Parathyroid adenoma (tissue), 2 donors: ENCODE measurements around the gene PADI6.

Experiments used
- H2AFZ ChIP-seq: fragments of 300-600 bp; sonication (generic); one replicate; pipeline ENCODE4 v1.7.0; 2017; ENCODE audit warnings: antibody characterized with exemption, mild to moderate bottlenecking
- H3K27ac ChIP-seq: fragments of 300-600 bp; sonication (generic); one replicate; pipeline ENCODE4 v1.7.0; 2017
- H3K27me3 ChIP-seq: fragments of 300-600 bp; sonication (generic); one replicate; pipeline ENCODE4 v1.7.0; 2017; ENCODE audit warnings: low read length; ENCODE audit not compliant: control insufficient read depth, insufficient read depth
- H3K36me3 ChIP-seq: fragments of 300-600 bp; sonication (generic); one replicate; pipeline ENCODE4 v1.7.0; 2017; ENCODE audit warnings: low read length; ENCODE audit not compliant: control insufficient read depth, insufficient read depth
- H3K4me1 ChIP-seq: fragments of 300-600 bp; sonication (generic); one replicate; pipeline ENCODE4 v1.7.0; 2017; ENCODE audit warnings: control low read depth
- H3K4me2 ChIP-seq: fragments of 300-600 bp; sonication (generic); one replicate; pipeline ENCODE4 v1.7.0; 2017; ENCODE audit warnings: low read length
- H3K4me3 ChIP-seq: fragments of 300-600 bp; sonication (generic); one replicate; pipeline ENCODE4 v1.7.0; 2017; ENCODE audit warnings: low read depth, low read length
- H3K79me2 ChIP-seq: fragments of 300-600 bp; sonication (generic); one replicate; pipeline ENCODE4 v1.7.0; 2017; ENCODE audit warnings: control low read depth
- H3K9ac ChIP-seq: fragments of 300-600 bp; sonication (generic); one replicate; pipeline ENCODE4 v1.7.0; 2017; ENCODE audit warnings: mild to moderate bottlenecking
- H3K9me3 ChIP-seq: fragments of 300-600 bp; sonication (generic); one replicate; pipeline ENCODE4 v1.7.0; 2017; ENCODE audit warnings: low read length; ENCODE audit not compliant: control insufficient read depth
- CTCF ChIP-seq: fragments of 300-600 bp; sonication (generic); IDR thresholded peaks from one replicate; pipeline ENCODE4 v1.7.0; 2017; ENCODE audit warnings: antibody characterized with exemption, mild to moderate bottlenecking
- donor health status: primary hyperparathyroidism.

PADI6 gene

GRCh38 chr1:17369466-17369865 lies 2.5 kb upstream of the PADI6 start:
- no peaks in the 10 kb centered on the region for H3K36me3 ChIP-seq
- H3K9ac ChIP-seq = no peak overlapping the region
- no peak overlapping the region for H3K27ac ChIP-seq
- no peaks in the 10 kb centered on the region for H3K4me1 ChIP-seq
- no peak for TF ChIP-seq CTCF
- H3K27me3 ChIP-seq = no peaks in the 10 kb centered on the region
- H3K9me3 ChIP-seq = no peaks in the 10 kb centered on the region
- no peak overlapping the region for H3K4me3 ChIP-seq
- no peak overlapping the region for H2AFZ ChIP-seq
- H3K79me2 ChIP-seq = no peaks in the 10 kb centered on the region
- H3K4me2 ChIP-seq = no peak overlapping the region

GRCh38 chr1:17370618-17371017 lies 1.4 kb upstream of the PADI6 start:
- H3K27ac ChIP-seq = no peak overlapping the region
- no peak overlapping the region for H3K9ac ChIP-seq
- no peaks in the 10 kb centered on the region for H3K36me3 ChIP-seq
- H2AFZ ChIP-seq = no peak overlapping the region
- TF ChIP-seq CTCF = no peak
- no peak overlapping the region for H3K4me3 ChIP-seq
- H3K4me2 ChIP-seq = no peak overlapping the region
- no peaks in the 10 kb centered on the region for H3K9me3 ChIP-seq
- H3K27me3 ChIP-seq = no peaks in the 10 kb centered on the region
- no peaks in the 10 kb centered on the region for H3K79me2 ChIP-seq
- H3K4me1 ChIP-seq = no peaks in the 10 kb centered on the region

- Histone ChIP-seq H3K36me3 (no peaks in the 10 kb centered on the region), H3K4me1 (no peaks in the 10 kb centered on the region), H2AFZ (no peak overlapping the region), H3K9ac (no peak overlapping the region), H3K27me3 (no peaks in the 10 kb centered on the region), H3K4me2 (no peak overlapping the region), H3K27ac (no peak overlapping the region), H3K9me3 (no peaks in the 10 kb centered on the region), H3K4me3 (no peak overlapping the region), H3K79me2 (no peaks in the 10 kb centered on the region)
- TF ChIP-seq CTCF = no peak
These were observed 959 bp downstream of the PADI6 start for GRCh38 chr1:17372955-17373354.

GRCh38 chr1:17375651-17376050 lies 3.7 kb downstream of the PADI6 start:
- TF ChIP-seq CTCF = no peak
- no peak overlapping the region for H2AFZ ChIP-seq
- no peak overlapping the region for H3K9ac ChIP-seq
- no peak overlapping the region for H3K4me2 ChIP-seq
- no peaks in the 10 kb centered on the region for H3K4me1 ChIP-seq
- no peaks in the 10 kb centered on the region for H3K9me3 ChIP-seq
- H3K27ac ChIP-seq = no peak overlapping the region
- H3K79me2 ChIP-seq = no peaks in the 10 kb centered on the region
- no peak overlapping the region for H3K4me3 ChIP-seq
- no peaks in the 10 kb centered on the region for H3K36me3 ChIP-seq
- no peaks in the 10 kb centered on the region for H3K27me3 ChIP-seq

- Histone ChIP-seq H3K9ac (no peak overlapping the region), H3K27me3 (no peaks in the 10 kb centered on the region), H3K4me2 (peak overlapping the region; percentile 1), H3K27ac (no peak overlapping the region), H3K4me3 (no peak overlapping the region), H3K79me2 (no peaks in the 10 kb centered on the region), H2AFZ (peak overlapping the region; percentile 28), H3K36me3 (no peaks in the 10 kb centered on the region), H3K9me3 (no peaks in the 10 kb centered on the region), H3K4me1 (no peaks in the 10 kb centered on the region)
- TF ChIP-seq CTCF = no peak
These were observed 5.4 kb downstream of the PADI6 start for GRCh38 chr1:17377325-17377953.
